ENCODE data around the gene DAND5. TPM values are rescaled to one million over a fixed set of nuclear protein-coding genes. Genes with fewer than 3 reads are reported as not detected.
A peak's percentile ranks its signal among the peaks of the same experiment; 100 is the strongest.

DAND5 gene
- polyA plus RNA-seq, 10 donors = 0.08 to 0.38 (median 0.14) TPM; not detected in 2

DNA sequence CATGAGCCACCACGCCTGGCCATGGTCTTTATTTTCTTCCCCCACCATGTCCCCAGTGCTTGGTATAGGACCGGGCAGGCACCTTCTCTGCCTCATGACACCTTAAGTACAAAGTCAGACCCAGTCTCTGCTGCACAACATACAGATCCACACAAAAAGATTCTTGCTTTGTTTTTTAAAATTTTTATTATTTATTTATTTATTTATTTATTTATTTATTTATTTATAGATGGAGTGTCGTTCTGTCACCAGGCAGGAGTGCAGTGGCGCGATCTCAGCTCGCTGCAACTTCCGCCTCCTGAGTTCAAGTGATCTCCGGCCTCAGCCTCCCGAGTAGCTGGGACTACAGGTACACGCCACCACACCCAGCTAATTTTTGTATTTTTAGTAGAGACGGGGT is 23.4 kb downstream of the DAND5 start:
- no peak for DNase-seq

DNA sequence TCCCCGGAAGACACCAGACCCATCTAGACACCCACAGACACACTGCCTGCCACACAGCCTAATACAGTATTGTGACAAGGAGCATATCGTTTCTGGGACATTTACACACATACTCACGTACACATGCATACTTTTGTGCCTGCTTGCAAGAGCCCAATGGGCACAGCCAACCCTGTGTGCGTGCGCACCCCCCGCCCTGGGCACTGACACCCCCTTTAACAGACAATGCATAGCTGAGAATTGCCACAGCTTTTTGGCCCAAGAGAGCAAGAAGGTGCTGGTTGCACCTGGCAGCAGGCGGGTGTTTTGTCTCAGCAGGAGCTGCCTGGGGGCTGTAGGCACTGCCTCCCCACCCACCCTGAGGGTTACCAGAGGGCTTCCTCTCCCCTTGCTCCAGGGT is 24.2 kb downstream of the DAND5 start:
- DNase-seq = peak in 1 of 3 donors; percentile 25

DNA sequence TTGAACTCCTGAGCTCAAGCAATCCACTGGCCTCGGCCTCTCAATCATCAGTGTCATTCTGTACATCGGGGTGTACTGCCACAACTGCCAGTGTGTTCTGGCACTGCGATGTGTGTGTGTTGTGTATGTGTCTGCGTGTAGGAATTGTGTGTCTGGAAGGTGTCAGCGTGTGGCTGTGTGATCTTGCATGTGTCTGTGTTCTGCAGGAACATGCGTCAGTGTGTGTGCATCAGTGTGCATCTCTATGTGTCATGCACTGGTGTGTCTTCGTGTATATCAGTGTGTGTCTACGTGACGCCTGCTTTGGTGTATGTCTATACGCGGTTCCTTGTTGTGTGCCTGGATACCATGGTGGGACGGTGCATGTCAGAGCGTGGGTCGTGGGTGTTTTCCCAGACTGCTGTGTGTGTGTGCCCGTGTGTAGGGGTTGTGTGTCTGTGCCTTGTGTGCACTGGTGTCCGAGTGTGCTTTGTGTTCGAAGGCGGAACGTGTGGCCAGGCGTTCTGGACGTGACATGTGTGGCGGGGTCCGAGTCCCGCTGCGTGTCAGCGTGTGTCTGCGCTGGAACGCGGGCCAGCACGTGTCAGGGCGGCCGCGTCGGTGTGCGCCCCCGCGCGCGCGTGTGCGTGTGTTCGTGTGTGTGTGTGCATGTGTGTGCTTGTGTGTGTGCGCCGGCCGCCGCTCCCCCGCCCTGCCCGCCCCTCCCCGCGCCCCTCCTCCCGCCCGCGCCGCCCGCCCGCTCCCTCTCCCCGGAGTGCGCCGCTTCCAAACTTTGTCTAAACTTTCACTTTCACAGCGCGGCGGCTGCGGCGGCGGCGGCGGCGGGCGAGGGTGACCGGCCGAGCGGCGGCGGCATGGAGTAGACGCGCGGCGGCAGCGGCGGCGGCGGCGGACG is 25.6 kb downstream of the DAND5 start, which contains the start of gene NFIX:
Gene NFIX (plus strand): TSS at position 775 of the 895 bp plus-strand sequence. CDS start 363 bp downstream, outside the sequence.
- DNase-seq = peak in 2 of 3 donors; percentile 68 to 86

DNA sequence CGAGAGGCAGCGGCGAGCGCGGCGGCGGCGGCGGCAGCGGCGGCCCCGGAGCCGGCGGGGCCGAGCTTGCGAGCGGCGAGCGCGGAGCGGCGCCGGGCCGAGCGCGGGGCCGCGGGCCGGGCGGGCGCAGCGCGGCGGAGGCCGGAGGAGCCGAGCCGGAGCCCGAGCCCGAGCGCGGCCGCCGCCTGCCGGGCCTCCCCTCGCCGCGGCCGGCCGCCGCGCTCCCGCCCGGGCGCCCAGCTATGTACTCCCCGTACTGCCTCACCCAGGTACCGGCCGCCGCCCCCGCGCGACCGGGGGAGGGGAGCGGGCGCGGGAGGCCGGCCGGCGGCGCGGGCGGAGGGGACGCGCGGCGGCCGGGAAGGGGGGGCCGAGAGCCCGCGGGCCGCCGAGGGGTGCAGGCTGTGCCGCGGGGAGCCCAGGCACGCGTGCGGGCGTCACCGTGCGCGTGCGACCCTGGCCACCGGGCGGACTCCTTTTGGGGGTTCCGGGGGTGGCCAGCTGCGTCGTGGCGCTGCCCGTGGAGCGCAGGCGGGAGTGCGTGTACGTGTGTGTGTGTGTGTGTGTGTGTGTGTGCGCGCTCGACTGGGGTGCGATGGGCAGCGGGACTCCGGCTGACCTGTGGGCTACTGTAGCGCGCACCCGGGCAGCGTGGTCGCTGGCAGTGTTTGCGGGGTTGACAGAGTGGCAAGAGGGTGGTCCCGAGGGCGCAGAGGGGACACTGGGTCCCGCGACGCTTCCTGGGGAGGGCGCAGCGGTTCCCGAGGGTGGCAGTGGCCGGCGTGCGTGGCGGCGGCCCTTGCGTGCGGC is 26.4 kb downstream of the DAND5 start:
- no peak for DNase-seq

DNA sequence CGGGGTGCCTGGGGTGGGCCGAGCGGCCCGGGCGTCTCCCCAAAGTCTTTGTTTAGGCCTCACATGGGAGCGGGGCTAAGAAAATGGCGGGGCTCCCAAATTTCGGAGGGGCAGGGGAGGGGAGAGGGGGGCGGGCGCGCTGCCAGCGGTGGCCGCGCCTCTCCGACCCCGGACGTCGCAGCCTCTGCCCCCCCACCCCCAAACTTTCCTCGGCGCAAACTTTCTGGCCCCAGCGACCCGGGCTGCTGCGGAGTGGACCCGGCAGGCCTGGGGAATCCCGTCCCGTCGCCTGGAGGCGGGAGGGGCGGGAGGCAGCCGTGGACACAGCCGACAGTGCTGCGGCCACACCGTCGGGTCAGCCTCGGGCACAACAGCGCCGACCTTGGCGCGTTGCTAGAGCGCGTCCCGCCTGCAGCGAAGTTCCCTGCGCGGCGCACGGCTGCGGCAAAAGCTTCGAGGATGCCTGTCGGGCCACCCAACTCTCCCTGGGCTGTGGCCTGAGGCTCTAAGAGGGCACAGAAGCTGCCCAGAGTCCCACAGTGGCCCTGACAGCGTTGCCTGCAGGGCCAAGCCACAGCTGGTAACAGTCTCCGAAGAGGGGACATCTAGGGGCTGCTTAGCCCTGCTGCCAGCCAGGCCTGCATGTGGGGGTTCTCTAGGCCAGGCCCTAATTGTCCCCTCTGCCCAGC is 27.2 kb downstream of the DAND5 start:
- peak in 2 of 3 donors; percentile 49 to 82 for DNase-seq

DNA sequence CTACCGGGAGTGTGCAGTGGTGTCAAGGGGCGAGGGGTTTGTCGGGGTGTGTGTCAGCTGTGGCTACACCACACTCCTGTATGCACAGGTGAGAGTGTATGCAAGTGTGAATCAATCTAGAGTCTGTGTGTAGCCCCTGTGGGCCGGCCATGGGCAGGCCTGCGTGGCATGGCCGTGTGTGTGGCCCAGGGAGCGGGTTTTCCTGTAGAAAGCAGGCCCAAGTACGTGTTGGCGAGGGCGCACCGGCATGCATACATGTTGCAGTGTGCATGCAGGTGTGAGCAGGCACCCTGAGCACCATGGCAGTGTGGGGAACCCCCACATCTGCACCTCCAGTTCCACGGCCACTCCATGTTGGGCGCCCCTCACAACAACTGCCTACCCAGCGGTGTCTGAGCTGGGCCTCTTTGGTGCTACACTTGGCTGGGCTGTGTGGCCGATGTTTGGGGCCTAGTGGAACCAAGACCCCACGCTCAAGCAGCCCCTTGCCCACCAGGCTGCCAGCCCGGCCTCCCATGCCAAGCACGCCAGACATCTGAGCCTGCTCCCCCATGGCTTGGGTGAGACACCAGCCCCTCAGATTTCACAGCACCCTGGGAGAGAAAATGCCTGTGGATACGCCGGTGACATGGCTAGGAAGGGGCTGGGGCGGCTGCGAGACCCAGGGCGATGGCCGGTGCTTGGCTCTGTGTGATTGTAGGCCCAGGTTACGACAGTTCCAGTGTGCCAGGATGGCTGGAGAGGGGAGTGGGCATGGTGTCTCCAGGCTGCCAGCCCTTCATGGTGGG is 28.0 kb downstream of the DAND5 start:
- DNase-seq = peak in 1 of 3 donors; percentile 62

DNA sequence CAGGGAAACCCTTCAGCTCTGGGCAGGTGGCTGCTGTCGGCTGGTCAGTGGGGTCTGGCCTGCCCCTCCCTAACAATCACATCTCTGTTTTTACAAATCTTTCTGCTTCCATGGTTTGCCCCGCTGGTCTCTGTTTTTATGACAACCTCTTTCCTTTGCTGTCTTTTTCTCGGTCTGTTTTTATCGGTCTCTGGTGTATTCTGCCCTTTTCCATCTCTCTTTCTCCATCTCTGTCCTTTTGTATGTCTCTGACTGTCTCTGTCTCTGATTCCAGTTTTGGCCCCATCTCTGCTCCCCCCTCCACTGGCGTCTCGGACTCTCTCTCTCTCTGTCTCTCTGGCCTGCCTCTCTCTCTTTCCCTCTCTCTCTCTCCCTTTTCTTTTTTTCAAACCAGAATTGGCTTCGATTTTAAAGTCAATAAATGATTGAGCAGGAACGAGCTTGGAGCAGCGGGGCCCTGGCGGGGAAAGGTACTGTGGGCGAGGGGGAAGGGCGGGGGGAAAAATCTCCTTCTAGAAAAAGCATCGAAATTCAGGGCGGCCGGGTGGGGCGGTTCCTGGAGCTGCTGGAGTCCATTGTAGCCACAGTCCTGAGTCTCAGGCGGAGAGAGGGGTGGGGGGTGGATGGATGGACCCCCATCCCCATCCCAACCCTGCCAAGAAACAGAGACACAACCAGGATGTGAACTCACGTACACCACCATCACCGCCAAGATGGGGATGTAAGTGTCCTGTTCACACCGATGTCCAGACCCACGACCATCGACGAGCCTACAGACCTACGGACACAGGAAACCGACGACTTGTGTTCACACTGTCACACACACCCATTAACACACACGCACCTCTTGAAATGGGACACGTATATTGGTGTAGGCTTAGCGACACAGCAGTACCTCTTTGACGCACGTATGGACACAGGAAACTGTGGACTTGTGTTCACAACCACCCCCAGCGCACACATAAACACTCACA is 28.9 kb downstream of the DAND5 start:
- peak in 2 of 3 donors; percentile 70 to 87 for DNase-seq

DNA sequence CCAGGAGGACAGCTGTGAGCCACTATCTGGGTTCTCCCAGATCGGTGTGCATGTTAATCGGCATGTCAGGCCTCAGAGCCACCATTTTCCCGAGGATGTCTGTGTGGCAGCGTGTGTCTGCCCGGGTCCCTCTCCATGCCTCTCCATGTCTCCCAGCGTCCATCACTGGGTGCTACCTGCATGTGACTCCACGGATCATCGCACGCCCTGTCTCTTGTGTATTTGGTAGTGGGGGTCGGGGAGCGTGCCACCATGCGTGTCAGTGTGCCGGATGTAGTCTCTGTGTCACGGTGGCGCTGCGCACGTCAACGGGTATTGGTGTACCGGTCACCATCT is 31.8 kb downstream of the DAND5 start:
- DNase-seq = no peak

DNA sequence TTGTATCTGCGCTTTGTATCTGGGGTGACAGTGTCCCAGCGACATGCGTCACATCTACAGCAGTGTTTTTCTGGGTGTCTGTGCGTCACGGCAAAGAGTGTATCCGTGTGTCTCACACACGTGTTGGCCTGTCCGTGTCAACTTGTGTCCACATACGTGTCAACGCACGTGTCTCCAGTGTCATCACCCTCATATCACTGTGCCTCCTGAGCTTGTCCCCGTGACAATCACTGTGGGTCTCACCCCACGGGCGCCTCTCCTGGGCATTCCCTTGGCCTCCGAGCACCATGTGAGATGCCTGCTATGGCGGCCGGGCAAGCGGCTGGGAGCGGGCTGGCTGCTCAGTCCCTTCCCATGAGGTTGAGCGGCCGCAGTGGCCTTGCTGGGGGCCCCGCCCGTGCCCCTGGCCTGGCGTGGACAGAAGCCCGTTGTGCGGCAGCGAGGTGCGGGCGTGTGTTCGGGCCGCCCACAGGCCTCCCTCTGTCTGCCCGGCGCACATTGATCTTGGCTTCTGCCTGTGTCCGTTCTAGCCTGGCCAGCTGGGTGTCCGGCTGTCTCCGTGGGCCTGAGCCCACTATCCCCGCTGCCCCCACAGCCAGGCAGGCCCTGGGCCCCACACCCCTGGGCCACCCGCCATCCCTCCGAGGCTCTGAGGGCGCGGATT is 32.3 kb downstream of the DAND5 start:
- no peak for DNase-seq

DNA sequence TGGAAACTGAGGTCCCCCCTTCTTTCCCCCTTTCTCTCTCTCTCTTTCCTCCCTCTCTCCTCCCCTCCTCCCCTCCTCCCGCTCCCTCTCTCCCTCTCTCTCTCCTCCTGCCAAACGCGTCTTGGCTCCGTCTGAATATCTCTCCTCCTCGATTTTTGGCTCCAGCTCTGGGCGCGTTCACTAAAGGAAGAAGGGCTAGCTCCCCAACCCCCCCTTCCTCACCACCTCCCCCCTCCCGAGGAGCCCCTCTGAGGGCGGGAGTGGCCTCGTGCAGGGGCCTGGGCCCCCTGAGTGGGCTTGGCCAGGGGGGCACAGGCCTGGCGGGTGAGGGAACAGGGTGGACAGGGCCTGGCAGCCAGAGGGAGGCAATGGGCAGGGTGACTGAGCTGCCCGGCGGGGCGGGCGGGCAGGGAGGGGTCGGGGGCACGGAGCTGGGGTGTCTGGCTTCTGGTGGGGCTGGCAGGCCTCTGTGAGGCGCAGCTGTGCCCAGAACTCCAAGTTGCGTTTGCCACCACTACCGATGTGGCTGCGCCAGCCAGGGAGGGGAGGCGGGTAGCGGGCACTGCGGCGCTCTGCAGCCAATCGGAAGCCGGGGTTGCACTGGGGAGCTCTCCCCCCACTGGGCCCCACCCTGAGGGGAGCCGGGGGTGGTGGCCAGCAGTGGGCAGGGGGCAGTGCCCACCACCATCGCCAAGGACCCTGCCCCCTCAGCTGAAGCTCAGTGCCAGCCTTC is 33.0 kb downstream of the DAND5 start:
- peak; percentile 84 to 96 (median 92) for DNase-seq

DNA sequence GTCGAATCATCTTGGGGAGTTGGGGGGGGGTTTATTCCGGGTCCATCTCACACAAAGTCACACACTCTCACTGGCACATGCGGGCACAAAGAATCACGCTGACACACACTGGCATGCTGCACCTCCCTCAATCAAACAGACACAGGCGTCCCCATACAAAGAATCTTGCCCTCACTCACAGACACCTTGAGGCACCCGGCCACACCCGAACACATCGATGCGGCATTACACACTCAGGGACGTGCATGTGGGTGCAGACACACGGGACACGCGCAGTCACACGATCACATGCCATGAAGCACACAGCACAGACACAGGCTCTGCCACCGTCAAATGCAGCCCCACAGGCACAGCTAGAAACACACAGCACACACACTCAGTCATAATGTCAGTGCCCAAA is 33.7 kb downstream of the DAND5 start:
- DNase-seq = peak in 1 of 3 donors; percentile 21

DNA sequence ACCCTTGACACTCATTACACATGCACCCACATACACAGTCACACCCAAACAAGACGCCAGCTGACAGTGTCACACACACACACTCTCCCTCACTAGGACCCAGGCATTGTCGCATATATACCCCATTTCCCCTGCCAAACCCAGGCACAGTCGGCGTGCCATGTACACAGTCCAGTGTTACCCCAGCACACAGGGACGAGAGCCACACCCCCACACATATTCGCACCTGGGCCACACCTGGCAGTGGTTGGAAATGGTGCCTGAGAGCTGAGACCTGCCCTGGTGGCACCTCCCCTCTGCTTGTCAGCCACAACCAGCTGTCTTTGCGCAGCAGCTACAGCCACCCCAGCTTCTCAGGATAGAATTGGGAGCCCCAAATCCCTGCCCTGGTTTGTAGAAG is 34.9 kb downstream of the DAND5 start:
- no peak for DNase-seq

DNA sequence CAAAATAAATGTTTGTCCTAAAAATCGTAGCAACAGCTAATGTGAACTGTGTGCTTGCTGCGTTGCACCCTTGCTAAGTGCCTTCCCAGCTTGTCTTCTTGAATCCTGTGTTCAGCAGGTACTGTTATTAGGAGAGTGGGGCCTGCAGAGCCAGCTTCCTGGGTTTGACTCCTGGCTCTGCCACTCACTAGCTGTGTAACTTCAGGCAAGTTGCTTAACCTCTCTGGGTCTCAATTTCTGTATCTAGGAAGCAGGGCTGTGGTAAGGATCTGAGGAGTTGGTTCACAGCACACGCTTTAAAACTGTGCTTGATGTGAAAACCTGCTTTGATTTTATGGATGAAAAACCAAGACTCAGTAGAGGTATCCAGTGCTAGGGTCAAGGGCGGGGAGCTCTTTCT is 35.9 kb downstream of the DAND5 start:
- DNase-seq = no peak

DNA sequence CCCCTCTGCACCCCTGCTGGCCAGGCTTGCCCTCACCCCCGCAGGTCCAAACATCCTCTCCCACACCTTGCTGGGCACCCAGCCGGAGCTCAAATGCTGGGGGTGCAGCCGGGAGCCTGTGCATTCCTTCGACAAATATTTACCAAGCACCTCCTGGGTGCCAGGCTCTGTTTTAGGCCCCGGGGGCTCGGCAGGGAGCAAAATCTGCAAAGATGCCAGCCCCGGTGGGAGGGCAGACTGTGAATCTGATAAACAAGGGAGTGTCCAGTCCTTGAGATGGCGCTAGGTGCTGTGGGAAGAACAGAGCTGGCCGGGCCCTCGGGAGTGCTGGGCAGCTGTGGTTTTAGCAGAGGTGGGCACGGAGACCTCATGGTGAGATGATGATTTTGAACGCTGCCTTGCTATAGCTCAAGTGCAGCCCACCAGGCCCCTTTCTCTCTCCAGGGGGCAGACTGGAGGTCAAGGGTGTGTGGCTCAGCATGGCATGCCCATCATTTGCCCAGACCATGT is 36.5 kb downstream of the DAND5 start:
- DNase-seq = no peak

DNA sequence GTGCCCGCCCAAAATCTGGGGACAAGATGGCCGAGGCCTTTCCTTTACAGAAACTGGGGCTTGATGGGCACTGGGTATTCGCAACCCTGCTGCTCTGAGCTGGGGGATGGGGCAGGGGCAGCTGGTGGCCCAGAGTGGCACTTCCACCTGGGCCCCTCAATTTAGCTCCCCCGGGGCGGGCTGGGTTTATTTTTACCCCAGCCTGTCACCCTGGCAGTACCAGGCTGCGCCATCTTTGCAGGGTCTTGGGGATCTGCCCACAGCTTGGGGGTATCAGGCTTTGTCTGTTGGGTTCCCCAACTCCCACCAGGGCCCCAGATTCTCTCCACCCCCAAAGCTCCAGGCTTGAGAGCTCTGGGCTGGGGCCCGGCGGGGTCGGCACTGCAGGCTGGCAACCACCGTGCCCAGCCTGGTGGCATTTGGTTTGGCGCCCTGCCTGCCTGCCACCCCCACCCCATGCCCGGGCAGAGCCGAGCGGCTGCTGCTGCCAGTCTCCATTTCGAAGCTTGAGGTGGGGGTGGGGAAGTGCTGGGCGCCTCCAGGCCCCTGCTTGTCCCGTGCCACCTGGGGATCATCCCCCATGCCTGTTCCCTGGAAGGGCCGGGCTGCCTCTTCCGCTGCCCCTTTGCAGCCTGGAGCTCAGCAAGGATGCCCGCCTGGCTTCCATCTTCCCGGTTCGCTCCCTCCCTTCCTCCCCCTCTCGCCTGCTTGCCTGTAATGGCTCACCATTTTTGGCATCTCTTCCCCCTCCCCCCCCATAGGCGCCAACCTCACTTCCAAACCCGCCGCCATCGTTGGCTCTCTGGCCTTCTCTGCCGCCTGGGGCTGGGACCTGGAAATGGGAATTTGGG is 37.3 kb downstream of the DAND5 start:
- DNase-seq = peak in 1 of 3 donors; percentile 52

DNA sequence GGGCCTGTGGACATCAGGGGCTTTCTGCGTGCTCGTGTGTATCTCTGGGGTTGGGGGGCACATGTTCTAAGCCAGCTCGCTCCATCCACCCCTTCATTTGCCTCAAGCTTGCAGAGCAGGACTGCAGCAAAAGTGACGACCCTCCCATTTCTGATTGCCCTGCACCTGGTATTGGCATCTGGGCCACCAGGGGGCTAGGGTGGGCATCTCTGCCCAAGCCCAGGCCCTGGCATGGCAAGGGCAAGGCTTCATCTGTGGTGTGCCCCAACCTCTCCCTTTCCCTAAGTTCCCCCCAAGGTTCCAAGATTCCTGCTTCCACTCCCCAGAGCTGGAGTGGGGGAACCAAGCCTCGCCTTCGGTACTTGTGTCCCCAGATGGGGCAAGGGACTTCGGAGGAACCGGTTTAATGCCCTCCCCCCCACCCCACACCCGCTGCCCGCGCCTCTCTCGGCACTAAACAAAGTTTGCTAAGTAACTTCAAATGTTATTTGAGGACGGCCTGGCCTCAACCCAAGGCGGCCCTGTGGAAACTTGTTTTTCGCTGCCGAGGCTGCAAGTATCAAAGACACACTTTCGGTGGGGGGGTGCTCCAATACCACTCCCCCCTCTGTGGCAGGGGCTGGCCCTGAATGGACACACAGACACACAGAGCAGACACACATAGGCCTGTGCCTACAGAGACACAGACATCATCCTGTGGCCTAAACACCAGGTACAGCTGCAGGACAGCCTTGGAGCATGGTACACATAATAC is 38.1 kb downstream of the DAND5 start:
- DNase-seq = peak in 1 of 3 donors; percentile 73
